DMS 273 (cell line): ENCODE results near the gene IQGAP2.
A peak's percentile ranks its signal among the peaks of the same experiment; 100 is the strongest.
"Not testable (repeated sequence)": the region's sequence is repeated elsewhere in the genome, so short reads cannot be mapped to it uniquely, and the experiment has no call there.

ENCODE experiments used
- DNase-seq: peaks from one replicate; lab custom pipeline; 2025; ENCODE audit not compliant: unreplicated experiment; lab: John Stamatoyannopoulos, UW

The IQGAP2 gene

DNA sequence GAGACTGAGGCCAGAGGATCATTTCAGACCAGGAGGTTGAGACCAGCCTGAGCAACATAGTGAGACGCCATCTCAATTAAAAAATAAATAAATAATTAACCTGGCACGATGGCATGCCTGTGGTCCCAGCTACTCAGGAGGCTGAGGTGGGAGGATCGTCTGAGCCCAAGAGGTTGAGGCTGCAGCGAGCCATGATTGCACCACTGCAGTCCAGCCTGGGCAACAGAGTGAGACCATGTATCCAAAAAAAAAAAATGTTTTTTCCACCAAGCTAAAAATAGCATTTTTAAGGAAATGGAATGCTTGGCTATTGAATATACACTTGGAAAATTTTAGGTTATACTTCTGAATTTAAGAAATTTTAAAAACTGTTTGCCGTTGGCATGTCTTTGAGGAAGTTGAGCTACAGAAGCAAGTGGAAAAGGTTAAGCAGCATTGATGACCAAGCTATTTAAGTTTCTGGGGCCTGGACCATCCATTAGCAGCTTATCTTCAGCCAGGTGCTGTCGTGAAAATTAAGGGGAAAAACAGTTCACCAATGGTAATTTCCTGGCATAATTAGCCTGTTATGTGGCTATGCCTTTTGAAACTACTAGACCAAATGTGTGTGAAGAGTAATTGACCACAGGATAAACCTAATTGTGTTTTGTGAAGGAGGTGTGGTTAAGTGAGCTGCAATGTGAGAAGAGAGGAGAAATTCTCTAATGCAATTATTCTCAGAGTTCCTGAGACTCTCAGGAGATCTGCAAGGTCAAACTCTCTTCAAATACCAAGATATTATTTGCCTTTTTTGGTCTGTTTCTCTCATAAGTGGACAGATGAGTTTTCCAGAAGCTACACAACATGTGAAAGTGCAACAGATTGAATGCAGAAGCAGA, 333.8 kb downstream of the IQGAP2 start:
- DNase-seq, result peak; percentile 25

GRCh38 chr5:76737846-76738245, 334.8 kb downstream of the IQGAP2 start:
- DNase-seq, result no peak

DNA sequence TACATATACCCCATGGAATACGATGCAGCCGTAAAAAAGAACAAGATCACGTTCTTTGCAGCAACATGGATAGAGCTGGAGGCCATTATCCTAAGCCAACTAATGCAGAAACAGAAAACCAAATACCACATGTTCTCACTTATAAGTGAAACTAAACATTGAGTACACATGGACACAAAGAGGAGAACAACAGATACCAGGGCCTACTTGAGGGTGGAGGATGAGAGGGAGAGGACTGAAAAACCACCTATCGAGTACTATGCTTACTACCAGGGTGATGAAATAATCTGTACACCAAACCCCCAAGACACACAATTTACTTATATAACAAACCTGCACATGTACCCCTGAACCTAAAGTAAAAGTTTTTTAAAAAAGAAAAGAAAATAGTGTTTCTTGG, 338.4 kb downstream of the IQGAP2 start:
- not testable (repeated sequence) for DNase-seq

GRCh38 chr5:76742583-76742982, 339.5 kb downstream of the IQGAP2 start:
- no peak for DNase-seq

DNA sequence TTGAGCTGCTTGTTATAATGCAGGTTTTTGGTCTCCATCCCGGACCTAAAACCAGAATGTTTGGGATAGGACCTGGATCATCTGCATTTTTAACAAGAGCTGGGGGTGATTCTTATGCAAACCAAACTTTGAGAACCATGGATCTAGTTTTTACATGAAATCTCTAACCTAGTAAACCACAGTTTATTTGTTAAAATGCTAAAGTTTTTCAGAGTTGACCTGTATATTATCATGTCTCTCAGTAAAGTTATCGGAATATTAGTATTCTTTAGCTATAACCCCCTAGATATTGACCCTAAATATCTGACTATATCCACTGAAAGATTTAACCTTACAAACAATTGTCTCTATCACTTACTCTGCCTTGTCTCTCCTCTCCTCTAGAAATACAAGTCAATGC, 341.5 kb downstream of the IQGAP2 start:
- no peak for DNase-seq

GRCh38 chr5:76745670-76746069, 342.6 kb downstream of the IQGAP2 start:
- DNase-seq, result no peak

DNA sequence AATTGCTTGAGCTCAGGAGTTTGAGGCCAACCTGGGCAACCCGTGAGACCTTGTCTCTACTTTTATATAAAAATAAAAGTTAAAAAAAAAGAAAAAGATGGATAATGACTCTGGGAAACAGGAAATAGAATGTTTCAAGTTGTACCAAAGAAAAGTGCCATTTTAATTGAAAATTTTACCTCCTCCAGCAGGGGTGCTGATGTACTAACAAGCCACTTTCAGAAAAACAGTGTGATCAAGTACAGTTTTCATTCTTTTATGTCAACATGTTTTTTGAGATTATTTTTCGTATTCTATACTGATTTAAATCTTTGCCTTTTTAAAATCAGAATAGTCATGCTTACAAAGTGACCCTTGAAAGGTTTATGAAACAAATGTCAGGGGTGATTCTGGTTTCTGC, 343.6 kb downstream of the IQGAP2 start:
- no peak for DNase-seq

DNA sequence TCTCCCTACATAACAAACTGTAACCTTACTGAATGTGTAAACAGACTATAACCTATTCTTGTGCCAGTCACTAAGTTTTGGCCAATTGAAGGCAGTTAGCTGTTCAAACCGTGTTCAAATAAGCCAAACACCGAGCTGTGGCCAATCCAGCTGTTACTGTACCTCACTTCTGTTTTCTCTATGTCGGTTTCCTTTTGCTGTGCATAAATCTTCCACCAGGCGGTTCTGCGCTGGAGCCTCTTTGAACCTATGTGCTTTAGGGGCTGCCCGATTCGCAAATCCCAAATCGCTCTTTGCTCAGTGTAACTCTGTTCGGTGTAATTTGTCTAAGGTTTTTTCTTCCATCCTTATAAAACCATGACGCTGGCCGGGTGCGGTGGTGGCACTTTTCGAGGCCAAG, 344.6 kb downstream of the IQGAP2 start:
- DNase-seq, result no peak

GRCh38 chr5:76751291-76751690, 348.2 kb downstream of the IQGAP2 start:
- no peak for DNase-seq

DNA sequence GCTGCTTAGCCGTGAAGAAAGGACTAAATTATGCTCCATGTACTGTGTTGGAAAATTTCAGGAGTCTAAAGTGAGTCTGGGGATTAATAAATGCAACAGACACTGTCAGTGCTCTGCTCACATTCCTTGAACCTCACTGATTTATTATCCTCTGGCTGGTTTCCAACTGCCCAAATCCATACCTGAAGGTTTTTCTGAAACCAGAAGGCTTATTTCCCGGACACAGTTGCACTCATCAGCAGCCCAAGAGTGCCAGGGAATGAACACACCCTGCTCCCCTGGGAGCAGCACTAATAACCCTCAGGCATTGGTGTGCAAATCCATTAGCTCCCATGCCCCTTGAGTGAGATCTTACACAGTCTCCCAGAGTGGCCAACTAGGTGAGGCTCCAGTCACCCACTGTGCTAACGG, 351.6 kb downstream of the IQGAP2 start:
- DNase-seq, result no peak

DNA sequence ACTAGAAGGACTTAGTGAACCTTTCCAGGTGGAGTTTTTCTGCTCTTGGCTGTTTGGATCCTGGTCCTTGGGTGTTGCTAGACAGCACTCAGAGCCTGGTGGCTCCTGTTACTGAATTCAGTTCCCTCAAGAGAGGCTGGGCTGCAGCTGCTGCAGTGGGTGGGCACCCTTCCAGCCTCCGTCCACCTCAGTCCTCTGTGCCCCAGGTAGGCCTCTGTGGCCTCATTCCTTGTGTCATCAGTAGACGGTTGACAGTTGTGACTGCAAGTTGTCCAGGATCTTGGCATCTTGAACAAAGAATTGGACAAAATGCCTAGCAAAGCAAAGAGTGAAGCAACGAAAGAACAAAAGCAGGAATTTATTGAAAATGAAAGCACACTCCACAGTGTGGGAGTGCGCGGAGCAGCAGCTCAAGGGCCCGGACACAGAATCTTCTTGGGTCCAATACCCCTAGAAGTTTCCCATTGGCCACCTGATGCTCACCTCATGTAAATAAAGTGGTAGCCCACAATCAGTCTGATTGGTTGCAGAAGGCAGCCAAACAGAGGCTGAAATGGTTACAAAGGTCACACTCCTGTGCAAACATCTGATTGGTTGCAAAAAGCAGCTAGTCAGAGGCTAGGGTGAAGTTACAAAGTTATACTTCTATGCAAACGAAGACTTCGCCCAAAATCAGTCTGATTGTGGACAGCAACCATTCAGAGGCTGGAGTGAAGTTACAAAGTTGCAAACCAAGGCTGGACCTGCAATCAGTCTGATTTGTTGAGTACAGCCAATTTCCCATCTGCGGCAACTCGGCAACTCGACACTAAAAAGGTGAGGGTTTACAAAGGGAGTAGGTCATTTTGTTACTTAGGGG, 352.9 kb downstream of the IQGAP2 start:
- no peak for DNase-seq

DNA sequence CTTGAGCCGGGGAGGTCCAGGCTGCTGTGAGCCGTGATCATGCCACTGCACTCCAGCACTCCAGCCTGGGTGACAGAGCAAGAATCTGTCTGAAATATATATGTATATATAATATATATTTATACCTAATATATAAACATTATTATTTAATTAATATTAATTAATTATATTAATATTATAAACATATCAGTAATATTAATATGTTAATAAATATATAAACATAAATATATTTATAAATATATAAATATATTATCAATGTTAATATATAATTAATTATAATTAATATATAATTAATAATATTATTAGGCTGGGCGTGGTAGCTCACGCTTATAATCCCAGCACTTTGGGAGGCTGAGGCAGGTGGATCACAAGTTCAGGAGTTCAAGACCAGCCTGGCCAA, 354.0 kb downstream of the IQGAP2 start:
- DNase-seq, result no peak
